ENCODE data around the gene SLC4A5. TPM values are rescaled to one million over a fixed set of nuclear protein-coding genes. Genes with fewer than 3 reads are reported as not detected.
A peak's percentile ranks its signal among the peaks of the same experiment; 100 is the strongest.

The SLC4A5 gene
- total and polyA plus RNA-seq, 8 donors = 0.12 to 4.8 (median 0.58) TPM; not detected in 1

- intact Hi-C loops (cut with DNase I; ENCODE audit: low total_unique reads) = no loop called here
- 81 to 87% (median 86%) methylated on average over 9 of the region's 9 CpGs for WGBS, 5 donors
- peaks cover 0 to 4% (median 0%) of the 10 kb centered on the region in 4 donors for H3K36me3 ChIP-seq
- no peak overlapping the region for H3K27ac ChIP-seq
- DNase-seq = no peak
- no peaks in the 10 kb centered on the region for H3K27me3 ChIP-seq
- H3K9me3 ChIP-seq = no peaks in the 10 kb centered on the region
- TF ChIP-seq POLR2A (IDR thresholded peaks at IDR 0.05) (no peak), EP300 (IDR thresholded peaks at IDR 0.05) (no peak)
- no peak overlapping the region for H3K4me3 ChIP-seq
- no peaks in the 10 kb centered on the region for H3K4me1 ChIP-seq
These were observed 90.4 kb downstream of the SLC4A5 start for GRCh38 chr2:74252862-74253261.

GRCh38 chr2:74252036-74252435 is 91.2 kb downstream of the SLC4A5 start:
- WGBS, 5 donors = 80 to 85% (median 80%) methylated on average over 10 of the region's 10 CpGs
- intact Hi-C loops (cut with DNase I; ENCODE audit: low total_unique reads) = no loop called here

GRCh38 chr2:74250189-74250631 is 93.0 kb downstream of the SLC4A5 start:
- Histone ChIP-seq H3K27ac (no peak overlapping the region), H3K9me3 (no peaks in the 10 kb centered on the region), H3K4me1 (no peaks in the 10 kb centered on the region), H3K36me3 (peaks cover 0 to under 1% (median 0%) of the 10 kb centered on the region in 4 donors), H3K27me3 (no peaks in the 10 kb centered on the region), H3K4me3 (no peak overlapping the region)
- TF ChIP-seq CTCF (IDR thresholded peaks at IDR 0.05) (peak in 4 of 7 experiments; percentile 56 to 72 (median 68)), EP300 (IDR thresholded peaks at IDR 0.05) (no peak)
- WGBS, 5 donors = 18 to 28% (median 23%) methylated on average over 9 to 10 of the region's 10 CpGs
- DNase-seq = peak; percentile 59 to 83
- intact Hi-C loops (cut with DNase I; ENCODE audit: low total_unique reads) = no loop called here

More at GRCh38 chr2:74252036-74252435, 91.2 kb downstream of the SLC4A5 start:
- Histone ChIP-seq H3K9me3 (no peaks in the 10 kb centered on the region), H3K36me3 (peaks cover 0 to 4% (median 0%) of the 10 kb centered on the region in 4 donors), H3K4me1 (no peaks in the 10 kb centered on the region), H3K4me3 (no peak overlapping the region), H3K27ac (no peak overlapping the region), H3K27me3 (no peaks in the 10 kb centered on the region)
- DNase-seq = no peak
- TF ChIP-seq CTCF (IDR thresholded peaks at IDR 0.05) (no peak), POLR2A (IDR thresholded peaks at IDR 0.05) (no peak), EP300 (IDR thresholded peaks at IDR 0.05) (no peak), POLR2AphosphoS5 (IDR thresholded peaks at IDR 0.05) (no peak)

GRCh38 chr2:74249406-74250122 is 93.7 kb downstream of the SLC4A5 start:
- intact Hi-C loops (cut with DNase I; ENCODE audit: low total_unique reads) = no loop called here
- no peak for TF ChIP-seq POLR2A (IDR thresholded peaks at IDR 0.05)
- no peak for TF ChIP-seq CTCF (IDR thresholded peaks at IDR 0.05)
- TF ChIP-seq POLR2AphosphoS5 (IDR thresholded peaks at IDR 0.05) = no peak
- TF ChIP-seq EP300 (IDR thresholded peaks at IDR 0.05) = no peak

More at GRCh38 chr2:74249406-74250122, 93.7 kb downstream of the SLC4A5 start:
- Histone ChIP-seq H3K4me3 (no peak overlapping the region), H3K27ac (no peak overlapping the region), H3K4me1 (no peaks in the 10 kb centered on the region), H3K36me3 (no peaks in the 10 kb centered on the region), H3K27me3 (no peaks in the 10 kb centered on the region), H3K9me3 (no peaks in the 10 kb centered on the region)
- WGBS, 5 donors = 66 to 76% (median 69%) methylated on average over 6 of the region's 6 CpGs
- no peak for DNase-seq
